ENCODE data around the gene NDFIP1.
"Not testable (repeated sequence)": the region's sequence is repeated elsewhere in the genome, so short reads cannot be mapped to it uniquely, and the experiment has no call there.

The NDFIP1 gene

DNA sequence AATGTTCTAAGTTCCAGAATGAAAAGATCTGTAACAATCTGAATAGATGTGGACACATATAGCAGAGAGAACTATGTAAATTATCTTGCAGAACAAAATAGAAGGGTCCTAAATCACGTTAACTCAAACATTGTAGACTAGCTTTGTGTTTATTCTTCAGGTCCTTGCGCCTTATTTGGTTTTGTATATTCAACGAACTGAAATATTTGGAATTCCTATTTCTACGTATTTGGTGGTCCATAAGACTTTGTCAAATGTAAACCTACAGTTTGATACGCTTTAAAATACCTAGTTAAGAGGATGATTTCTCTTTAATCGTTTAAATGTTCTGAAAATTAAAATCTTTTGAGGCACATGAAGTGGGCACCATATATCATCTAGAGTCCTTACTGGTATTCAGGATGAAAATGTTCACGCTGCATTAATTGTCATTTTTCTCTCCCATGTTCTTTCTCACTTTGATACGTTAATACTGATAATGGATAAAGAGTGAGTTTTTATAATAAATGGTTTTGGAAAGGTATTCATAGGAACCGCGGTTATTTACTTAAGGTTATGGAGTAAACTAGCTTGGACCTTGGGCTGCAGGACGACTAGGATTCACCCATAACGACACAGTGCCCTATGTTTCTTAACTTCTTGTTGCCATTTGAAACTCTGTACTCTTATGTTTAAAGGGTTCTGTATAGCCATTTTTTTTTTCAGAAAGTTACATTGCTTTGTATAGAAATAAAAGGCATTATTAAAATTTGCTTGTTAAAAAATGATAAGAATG is 45.3 kb downstream of the NDFIP1 start:
- no peak for DNase-seq (ENCODE audit: low read depth in 2 of 2)

DNA sequence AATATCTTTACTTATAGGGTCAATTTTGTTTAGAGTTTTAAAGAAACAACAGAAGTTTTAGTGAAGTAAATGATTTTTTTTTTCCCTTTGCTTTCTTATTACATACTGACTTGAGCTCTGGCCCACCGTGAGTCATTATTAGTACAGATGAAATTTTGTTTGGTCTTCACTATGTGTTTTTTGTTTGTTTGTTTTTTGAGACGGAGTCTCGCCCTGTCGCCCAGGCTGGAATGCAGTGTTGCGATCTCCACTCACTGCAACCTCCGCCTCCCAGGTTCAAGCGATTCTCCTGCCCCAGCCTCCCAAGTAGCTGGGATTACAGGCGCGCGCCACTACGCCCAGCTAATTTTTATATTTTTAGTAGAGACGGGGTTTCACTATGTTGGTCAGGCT is 45.9 kb downstream of the NDFIP1 start:
- not testable (repeated sequence) for DNase-seq (ENCODE audit: low read depth in 2 of 2)

DNA sequence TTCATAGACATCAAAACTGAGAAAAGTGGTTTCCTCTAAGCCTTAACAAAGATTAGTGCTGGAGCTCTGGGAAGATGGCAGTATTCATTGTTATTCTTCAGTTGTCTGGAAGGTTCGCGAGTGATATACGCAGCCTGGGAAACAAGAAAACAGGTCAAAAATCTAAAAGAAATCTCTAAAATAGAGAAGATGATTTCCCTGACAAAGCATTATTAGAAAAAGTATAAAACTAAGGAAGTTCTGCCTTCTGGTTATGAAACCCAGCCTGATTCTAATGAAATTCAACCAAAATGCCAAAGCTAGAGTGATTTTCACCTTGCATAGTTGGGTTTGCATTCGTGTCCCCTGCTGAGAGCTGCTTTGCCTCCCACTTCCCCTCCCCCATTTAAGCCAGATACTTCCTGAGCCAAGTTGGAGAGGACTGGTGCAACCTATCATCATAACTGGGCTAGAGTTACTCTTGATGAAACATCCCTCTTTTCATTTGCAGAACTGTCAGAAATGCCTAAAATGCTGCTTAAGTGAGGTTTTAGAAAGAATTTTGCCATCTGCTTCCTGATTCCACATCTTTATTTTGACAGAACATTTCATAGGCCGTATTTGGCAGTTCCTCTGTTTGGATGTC is 48.4 kb downstream of the NDFIP1 start:
- no peak for DNase-seq (ENCODE audit: low read depth in 2 of 2)

DNA sequence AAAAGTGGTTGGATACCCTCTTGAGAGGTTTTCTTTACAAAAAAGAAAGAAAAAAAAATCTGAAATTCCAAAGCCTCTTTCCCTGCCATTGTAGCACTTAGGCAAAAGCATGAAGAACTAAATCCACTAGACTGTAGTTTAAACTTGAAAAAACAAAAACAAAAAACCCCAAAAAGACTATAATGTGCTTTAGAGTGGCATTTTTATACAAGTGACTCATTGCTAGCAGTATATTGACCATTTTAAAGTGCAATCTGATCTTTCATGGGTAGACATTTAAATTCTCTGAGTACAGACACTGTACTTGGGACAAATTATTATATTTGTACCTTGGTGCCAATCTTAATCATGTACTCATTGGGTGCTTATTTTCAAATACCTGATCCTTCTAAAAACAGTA is 50.8 kb downstream of the NDFIP1 start:
- no peak for DNase-seq (ENCODE audit: low read depth in 2 of 2)

DNA sequence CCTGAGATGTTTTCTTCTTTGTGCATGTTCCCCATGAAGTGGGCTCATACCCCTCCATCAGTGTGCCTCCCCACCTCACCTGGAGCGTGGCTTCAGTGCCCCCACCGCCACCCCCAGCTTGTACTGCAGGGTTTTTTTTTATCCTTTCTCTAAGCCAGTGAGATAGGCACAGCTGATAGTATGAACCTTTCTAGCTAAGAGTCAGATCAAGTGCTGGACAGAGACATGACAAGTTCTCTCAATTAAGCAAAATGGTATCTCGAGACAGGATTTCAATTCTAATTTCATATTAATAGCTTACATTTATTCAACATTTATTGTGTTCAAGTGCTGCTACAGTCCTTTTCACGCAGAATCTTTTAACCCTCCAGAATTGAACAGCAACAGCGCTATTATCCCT is 55.7 kb downstream of the NDFIP1 start:
- DNase-seq (ENCODE audit: low read depth in 2 of 2) = no peak

DNA sequence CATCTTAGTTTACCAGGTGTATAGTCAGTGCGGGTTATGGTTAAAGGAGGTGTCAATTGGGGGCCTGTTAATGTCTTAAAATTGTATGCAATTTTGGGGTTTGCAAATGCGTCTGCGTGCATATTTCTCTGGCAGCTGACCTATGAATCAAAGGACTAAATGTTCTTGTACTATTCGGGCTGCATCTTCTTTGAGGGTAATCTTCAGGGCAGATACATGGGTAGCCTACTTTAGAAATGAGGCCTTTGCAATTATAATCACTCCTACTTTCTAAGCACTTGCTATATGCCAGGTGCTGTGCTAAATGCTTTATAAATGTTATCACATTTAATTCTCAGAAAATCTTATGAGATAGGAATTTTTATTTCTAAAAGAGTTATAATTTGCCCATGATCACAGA is 58.2 kb downstream of the NDFIP1 start:
- DNase-seq (ENCODE audit: low read depth in 2 of 2) = no peak

DNA sequence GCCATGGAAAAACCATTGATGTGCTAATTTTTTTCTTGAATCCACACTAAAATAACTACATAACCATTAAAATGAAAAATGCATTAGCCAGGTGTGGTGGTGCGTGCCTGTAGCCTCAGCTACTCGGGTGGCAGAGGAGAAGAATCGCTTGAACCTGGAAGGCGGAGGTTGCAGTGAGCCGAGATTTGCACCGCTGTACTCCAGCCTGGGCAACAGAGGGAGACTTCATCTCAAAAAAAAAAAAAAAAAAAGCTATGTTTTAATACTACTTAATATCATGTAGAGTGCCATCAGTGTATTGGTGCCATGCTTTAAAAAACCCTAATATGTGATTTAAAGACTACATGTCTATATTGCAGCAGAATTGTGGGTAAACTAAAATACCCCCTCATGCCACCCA is 58.9 kb downstream of the NDFIP1 start:
- no peak for DNase-seq (ENCODE audit: low read depth in 2 of 2)

DNA sequence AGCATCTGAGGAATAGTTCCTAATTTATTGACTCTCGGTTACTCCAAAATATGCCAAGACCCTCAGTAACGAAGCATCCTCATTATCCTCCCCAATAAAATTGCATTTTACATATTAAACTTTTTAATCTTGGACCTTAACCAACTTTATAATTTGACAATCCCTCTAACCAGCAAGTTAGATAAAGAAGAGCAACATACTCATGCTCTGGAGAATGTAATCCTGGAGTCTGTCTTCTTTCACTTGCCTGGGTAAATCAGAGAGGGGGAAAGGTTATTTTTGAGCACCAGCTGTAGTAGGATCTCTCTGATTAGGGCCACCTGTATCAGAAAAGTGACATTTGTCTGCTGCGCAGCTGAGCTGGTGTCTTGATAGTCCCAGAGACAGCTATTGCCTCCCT is 59.8 kb downstream of the NDFIP1 start:
- no peak for DNase-seq (ENCODE audit: low read depth in 2 of 2)

DNA sequence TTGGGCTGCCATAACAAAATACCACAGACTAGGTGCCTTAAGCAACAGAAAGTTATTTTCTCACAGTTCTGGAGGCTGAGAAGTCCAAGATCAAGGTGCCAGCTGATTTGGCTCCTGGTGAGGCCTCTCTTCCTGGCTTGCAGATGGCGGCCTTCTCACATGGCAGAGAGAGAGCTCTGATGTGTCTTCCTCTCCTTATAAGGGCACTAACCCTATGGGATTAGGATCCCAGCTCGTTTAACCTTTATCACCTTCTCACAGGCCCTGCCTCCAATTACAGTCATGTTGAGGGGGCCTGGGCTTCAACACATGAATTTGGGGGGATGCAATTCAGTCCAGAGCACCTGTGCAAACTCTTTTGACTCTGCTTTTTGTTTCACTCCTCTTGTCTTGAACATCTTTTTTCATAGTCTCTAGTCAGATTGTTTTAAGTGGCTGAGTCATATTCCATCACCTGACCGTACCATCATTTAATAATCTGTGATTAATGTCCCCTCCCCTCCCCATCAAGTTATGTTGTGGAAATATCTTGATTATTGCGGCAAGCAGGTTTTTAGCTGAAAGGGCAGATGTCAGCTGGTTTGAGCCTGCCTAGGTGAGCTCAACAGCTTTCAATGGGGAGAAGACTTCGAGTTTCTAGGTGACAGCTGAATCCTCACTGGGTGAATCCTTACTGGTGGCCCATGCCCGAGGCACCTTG is 61.8 kb downstream of the NDFIP1 start:
- no peak for DNase-seq (ENCODE audit: low read depth in 2 of 2)

DNA sequence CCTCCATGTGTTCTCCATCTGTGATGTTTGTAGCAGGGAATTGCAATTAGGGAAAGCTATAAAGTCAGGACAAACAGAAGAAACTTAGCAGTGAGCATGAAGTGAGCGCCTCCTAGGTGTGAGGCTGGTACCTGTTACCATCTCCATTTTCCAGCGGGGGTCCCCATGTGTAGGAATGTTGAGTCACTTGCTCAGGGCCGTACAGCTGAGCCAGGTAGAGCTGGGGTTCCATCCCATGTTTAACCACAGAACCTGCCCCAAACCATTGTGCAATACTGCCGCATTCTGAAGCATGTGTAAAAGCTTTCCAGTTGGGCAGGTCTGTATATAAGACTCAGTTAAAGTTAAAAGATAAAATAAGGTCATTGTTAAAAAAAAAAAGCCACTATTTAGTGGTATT is 62.7 kb downstream of the NDFIP1 start:
- no peak for DNase-seq (ENCODE audit: low read depth in 2 of 2)

DNA sequence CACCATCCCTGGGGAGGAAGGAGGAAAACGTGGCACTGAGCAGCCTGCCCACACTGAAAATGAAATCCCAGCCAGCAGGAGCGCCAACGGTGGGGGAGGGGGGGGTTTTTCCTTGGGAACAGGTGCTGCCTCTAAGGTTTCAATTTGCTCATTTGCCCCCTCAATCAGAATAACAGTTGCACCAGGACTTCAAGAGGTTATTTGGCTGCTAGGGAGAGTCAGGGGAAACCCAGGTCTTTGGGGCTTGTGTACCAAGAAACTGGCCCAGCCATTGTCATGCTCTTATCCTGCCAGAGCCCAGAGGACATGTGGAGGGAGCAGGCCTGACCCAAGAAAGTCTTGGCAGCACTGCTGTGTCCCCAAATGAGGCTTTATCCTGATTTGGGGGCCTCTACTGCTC is 66.5 kb downstream of the NDFIP1 start:
- DNase-seq (ENCODE audit: low read depth in 2 of 2) = no peak

DNA sequence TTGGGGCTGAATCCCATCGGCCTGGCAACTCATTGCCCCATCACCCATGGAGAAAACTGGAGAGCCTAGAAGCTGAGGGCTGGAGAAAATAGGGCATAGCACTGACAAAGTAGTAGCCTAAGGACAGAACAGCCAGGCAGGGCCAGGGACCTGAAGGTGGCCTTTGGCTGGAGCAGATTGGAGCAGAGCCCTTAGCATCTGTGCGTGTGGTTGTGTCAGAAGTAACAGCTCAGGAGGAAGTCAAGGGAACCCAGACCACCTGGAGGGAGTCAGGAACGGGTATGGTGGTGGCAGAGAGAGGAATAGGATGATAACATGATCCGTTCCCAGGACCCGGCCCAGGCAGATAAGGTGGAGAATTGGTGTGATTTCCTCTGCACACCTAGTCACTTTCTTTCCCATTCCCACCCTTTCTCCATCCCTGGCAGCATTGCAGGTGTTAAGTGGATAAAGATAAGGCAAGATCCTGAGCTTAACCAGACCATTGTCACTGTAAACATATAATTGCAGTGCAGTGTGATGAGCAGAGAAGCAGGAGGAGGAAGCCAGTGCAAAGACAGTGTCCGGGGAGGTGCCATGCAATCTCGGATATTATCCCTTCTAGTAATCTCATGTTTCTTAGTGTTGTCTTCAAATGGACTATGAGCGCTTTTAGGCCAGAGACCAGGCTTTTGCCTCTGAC is 67.0 kb downstream of the NDFIP1 start:
- DNase-seq (ENCODE audit: low read depth in 2 of 2) = no peak

DNA sequence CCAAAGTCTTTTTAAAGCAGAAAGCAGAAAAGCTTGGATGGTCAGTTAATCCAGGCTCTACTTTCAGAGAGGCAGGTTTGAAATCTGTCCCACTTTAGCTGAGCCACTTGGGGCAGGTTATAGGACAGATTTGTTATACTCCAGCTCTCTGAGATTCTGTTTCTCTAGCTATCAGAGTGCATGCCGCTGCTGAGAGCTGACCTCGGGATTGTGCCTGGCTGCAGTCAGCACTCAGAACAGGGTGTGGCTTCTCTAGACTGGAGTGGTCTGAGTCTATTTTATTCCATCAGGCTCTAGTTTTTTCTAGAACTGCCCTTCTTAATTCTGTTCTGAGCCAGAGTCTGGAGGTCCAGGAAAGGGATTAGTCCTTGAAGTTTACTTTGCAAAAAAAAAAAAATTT is 67.7 kb downstream of the NDFIP1 start:
- no peak for DNase-seq (ENCODE audit: low read depth in 2 of 2)

DNA sequence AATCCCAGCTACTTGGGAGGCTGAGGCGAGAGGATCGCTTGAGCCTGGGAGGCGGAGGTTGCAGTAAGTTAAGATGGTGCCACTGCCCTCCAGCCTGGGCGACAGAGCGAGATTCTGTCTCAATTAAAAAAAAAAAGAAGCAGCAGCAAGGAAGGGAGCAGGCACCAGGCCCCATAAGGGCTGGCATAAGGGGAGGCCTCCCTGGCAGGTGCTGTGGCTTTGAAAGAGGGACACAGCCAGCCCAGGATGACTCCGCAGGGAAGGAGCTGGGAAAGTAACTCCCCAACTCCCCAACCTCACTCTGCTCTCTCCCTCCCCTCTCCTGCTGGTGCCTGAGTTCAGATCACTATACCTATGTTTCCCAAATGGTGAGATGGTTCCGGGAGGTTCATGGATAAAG is 70.1 kb downstream of the NDFIP1 start:
- no peak for DNase-seq (ENCODE audit: low read depth in 2 of 2)

DNA sequence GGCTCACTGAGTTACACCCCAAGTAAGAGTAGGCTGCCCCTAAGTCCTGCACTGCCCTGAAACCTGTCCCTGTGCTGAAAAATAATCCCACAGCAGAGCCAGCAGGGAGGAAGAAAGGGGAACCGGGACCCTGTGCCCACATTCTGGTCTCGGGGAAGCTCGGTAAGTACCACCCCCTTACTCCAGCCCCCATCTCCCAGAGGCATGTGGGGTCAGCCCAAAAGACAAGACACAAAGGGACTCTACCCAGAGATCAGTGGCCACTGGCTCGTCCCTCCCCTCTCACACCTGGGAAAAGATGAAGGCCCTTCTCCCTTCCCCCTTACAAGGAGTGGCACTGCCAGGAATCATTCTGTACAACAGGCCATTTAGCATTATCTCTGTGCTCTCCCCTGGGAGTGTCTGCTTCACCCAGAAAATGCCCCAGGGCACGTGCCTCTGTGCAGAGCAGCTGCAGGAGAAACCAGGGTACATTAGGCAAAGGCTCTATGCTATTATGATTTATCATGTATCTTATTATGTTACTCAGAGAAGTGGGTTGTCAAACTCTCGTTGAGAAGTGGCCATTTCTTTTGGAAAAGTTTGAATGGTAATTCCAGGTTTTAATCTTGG is 71.3 kb downstream of the NDFIP1 start:
- no peak for DNase-seq (ENCODE audit: low read depth in 2 of 2)

DNA sequence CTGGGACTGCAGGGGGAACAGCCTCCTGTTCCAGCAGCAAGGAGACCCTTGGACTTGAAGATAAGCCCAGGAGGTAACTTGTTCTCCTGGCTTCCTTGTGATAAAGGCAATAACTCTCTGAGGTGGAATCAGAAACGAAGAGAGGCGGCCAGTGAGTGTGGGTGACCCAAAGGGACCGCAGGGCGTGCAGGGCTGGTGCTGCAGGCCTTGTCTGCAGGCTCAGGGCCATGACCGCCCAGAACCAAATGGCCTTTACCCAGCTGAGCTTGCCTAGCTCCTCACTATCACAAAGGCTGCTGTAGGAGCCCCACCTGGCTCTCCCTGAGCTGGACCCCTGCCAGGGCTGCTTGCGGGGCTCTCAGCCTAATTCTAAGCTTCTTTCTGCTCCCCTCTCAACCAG is 72.5 kb downstream of the NDFIP1 start:
- DNase-seq (ENCODE audit: low read depth in 2 of 2) = no peak

DNA sequence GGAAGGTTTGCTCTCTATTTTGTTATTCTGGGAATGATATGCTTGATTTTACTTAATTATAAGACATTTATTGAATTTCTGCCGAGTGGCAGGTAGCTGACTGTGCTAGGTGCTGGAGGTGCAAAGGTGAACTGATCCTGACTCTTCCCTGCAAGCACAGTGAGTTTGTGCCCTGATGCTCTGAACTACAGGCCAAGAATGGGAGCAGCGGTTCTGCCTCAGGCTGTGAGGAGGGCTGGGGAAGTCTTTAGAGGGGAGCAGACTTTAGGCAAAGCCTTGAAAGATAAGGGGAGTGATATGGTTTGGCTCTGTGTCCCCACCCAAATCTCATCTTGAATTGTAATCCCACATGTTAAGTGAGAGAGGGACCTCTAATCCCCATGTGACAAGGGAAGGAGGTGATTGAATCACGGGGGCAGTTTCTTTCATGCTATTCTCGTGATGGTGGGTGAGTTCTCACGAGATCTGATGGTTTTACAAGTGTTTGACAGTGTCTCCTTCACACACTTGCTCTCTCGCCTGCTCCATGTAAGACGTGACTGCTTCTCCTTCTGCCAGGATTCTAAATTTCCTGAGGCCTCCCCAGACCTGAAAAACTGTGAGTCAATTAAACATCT is 73.1 kb downstream of the NDFIP1 start:
- DNase-seq (ENCODE audit: low read depth in 2 of 2) = no peak

DNA sequence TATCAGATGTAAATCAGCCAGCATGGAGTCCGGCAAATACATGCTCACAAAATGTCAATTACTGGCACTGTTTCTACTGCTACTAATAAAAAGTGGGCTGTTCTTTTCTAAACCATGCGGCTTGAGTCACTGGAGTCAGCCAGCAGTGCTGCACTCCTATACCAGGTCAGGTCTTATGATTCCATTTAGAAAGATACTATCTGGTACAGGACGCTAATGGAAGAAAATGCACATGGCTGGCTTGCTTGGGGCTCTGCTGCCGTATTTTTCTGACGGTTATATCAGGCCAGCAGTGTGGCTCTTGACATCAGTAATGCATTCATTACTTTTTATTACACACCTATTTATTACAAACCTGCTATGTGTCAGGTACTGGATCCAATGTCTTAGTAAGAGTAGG is 74.3 kb downstream of the NDFIP1 start:
- no peak for DNase-seq (ENCODE audit: low read depth in 2 of 2)

DNA sequence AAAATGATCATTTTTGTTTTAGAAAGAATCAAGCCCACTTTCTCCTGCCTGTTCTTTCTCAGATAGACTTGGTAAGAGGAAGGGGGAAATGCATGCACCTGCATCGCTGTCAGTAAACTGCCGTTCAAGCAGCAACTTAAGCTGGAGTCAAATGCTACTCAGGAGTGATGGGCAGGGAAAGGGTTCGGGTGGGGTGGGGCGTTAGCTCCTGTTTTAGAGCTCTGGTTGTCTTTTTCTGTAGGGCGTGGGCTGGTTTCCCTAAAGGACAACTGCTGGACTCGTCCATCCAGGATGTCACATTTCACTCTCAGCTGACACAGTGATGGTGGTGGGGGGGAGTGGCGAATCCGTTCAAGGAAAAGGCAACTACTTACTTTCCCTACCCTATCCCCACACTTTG is 75.0 kb downstream of the NDFIP1 start:
- no peak for DNase-seq (ENCODE audit: low read depth in 2 of 2)

DNA sequence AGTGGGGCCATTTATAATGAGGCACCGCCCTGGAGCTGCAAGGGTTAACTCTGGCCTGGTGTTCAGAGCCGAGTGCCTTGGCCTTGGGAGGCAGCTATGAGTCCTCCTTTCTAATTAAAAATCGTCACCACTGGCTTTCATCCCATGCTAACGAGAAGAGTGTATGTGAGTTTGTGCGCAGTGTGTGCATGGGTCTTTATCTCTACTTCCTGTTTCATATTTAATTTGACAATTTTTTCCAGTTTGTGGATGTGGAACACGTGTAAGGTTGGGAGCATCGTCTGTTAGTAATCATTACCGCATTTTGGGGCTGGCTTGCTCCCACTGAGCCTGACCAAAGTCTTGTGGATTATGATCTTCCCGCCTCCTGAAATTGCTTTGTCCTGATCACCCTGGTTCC is 76.4 kb downstream of the NDFIP1 start:
- DNase-seq (ENCODE audit: low read depth in 2 of 2) = no peak

DNA sequence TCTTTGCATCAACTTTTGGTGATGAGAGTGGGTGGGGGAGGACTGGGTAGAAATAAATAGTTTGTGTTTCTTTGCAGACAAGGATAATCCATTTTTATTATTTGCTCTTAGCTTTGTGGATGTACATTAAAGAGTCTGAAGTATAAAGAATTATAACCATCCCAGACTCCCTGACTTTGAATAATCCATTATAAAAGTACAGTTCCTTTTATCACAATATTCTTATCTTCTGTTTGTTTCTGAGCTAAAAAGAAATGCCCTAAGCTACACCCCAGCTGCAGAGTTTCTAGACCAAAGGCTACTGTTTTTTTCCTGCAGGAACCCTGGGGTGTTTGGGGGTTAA is 77.9 kb downstream of the NDFIP1 start:
- no peak for DNase-seq (ENCODE audit: low read depth in 2 of 2)
